ENCODE measurements around the gene NMBR.
"Not testable (repeated sequence)": the region's sequence is repeated elsewhere in the genome, so short reads cannot be mapped to it uniquely, and the experiment has no call there.

Gene NMBR

GRCh38 chr6:142155091-142155490, 8.2 kb upstream of the NMBR start:
- no peak for DNase-seq (ENCODE audit: low read depth)

- no peak for DNase-seq (ENCODE audit: low read depth)
Measured at GRCh38 chr6:142154336-142154735, 7.4 kb upstream of the NMBR start.

GRCh38 chr6:142153196-142153595, 6.3 kb upstream of the NMBR start:
- DNase-seq (ENCODE audit: low read depth) = no peak

- DNase-seq (ENCODE audit: low read depth) = no peak
Measured at GRCh38 chr6:142152746-142153145, 5.8 kb upstream of the NMBR start.

- DNase-seq (ENCODE audit: low read depth) = not testable (repeated sequence)
Measured at GRCh38 chr6:142141531-142141930, 5.4 kb downstream of the NMBR start.

- DNase-seq (ENCODE audit: low read depth) = no peak
Measured at GRCh38 chr6:142138876-142139275, 8.0 kb downstream of the NMBR start.

GRCh38 chr6:142132625-142133024, 14.3 kb downstream of the NMBR start, which contains the start of gene GJE1:
GJE1 (plus strand) TSS chr6:142132925; CDS start chr6:142133159, 234 bp downstream.
- no peak for DNase-seq (ENCODE audit: low read depth)

GRCh38 chr6:142130814-142131213, 16.1 kb downstream of the NMBR start:
- DNase-seq (ENCODE audit: low read depth) = no peak

- no peak for DNase-seq (ENCODE audit: low read depth)
Measured at GRCh38 chr6:142121342-142121741, 25.6 kb downstream of the NMBR start.

GRCh38 chr6:142118925-142119324, 28.0 kb downstream of the NMBR start:
- no peak for DNase-seq (ENCODE audit: low read depth)

GRCh38 chr6:142118328-142118727, 28.6 kb downstream of the NMBR start:
- no peak for DNase-seq (ENCODE audit: low read depth)

GRCh38 chr6:142117366-142117765, 29.6 kb downstream of the NMBR start:
- no peak for DNase-seq (ENCODE audit: low read depth)

GRCh38 chr6:142112451-142113061, 34.4 kb downstream of the NMBR start:
- peak; percentile 45 for DNase-seq (ENCODE audit: low read depth)

- not testable (repeated sequence) for DNase-seq (ENCODE audit: low read depth)
Measured at GRCh38 chr6:142110820-142111219, 36.1 kb downstream of the NMBR start.

GRCh38 chr6:142104820-142105219, 42.1 kb downstream of the NMBR start:
- DNase-seq (ENCODE audit: low read depth) = not testable (repeated sequence)

- DNase-seq (ENCODE audit: low read depth) = no peak
Measured at GRCh38 chr6:142088858-142089216, 58.1 kb downstream of the NMBR start.

GRCh38 chr6:142087950-142088857, 58.7 kb downstream of the NMBR start:
- no peak for DNase-seq (ENCODE audit: low read depth)

GRCh38 chr6:142079130-142079529, 67.8 kb downstream of the NMBR start:
- DNase-seq (ENCODE audit: low read depth) = no peak

- no peak for DNase-seq (ENCODE audit: low read depth)
Measured at GRCh38 chr6:142075516-142076101, 71.3 kb downstream of the NMBR start.

GRCh38 chr6:142074516-142074915, 72.4 kb downstream of the NMBR start:
- no peak for DNase-seq (ENCODE audit: low read depth)

GRCh38 chr6:142071981-142072380, 74.9 kb downstream of the NMBR start:
- DNase-seq (ENCODE audit: low read depth) = no peak

GRCh38 chr6:142068416-142068815, 78.5 kb downstream of the NMBR start:
- no peak for DNase-seq (ENCODE audit: low read depth)

GRCh38 chr6:142062861-142063260, 84.1 kb downstream of the NMBR start:
- not testable (repeated sequence) for DNase-seq (ENCODE audit: low read depth)

All from T follicular helper cell (primary cell).